Activated CD4-positive, CD25-positive, alpha-beta regulatory T cell treated with anti-CD3 and anti-CD28 coated beads, Interleukin-2, amount 50 U/mL, for 72 hours (primary cell): ENCODE data around the gene KDSR.

Experiments used
- DNase-seq: peaks from one replicate; pipeline ENCODE4 v3.0.0; 2021

KDSR gene

GRCh38 chr18:63320123-63320974 lies 46.7 kb downstream of the KDSR start:
- DNase-seq = peak; percentile 80

- no peak for DNase-seq
Measured at GRCh38 chr18:63319383-63320122, 47.5 kb downstream of the KDSR start, which contains the start of gene BCL2. Gene BCL2, minus strand, starts transcription at chr18:63319769.

GRCh38 chr18:63318889-63319382 lies 48.1 kb downstream of the KDSR start:
- DNase-seq = no peak

GRCh38 chr18:63317982-63318888 lies 48.8 kb downstream of the KDSR start:
- DNase-seq = peak; percentile 81

- DNase-seq = no peak
Measured at GRCh38 chr18:63317556-63317946, 49.5 kb downstream of the KDSR start.

GRCh38 chr18:63316612-63317555 lies 50.1 kb downstream of the KDSR start:
- DNase-seq = no peak

- DNase-seq = no peak
Measured at GRCh38 chr18:63315876-63316275, 51.1 kb downstream of the KDSR start.

- no peak for DNase-seq
Measured at GRCh38 chr18:63315131-63315662, 51.8 kb downstream of the KDSR start.

- DNase-seq = no peak
Measured at GRCh38 chr18:63314062-63314790, 52.8 kb downstream of the KDSR start.

GRCh38 chr18:63313396-63313917 lies 53.5 kb downstream of the KDSR start:
- DNase-seq = no peak

- DNase-seq = no peak
Measured at GRCh38 chr18:63312737-63313395, 54.1 kb downstream of the KDSR start.

GRCh38 chr18:63312019-63312409 lies 55.0 kb downstream of the KDSR start:
- DNase-seq = no peak

- DNase-seq = no peak
Measured at GRCh38 chr18:63311118-63312018, 55.6 kb downstream of the KDSR start.

- no peak for DNase-seq
Measured at GRCh38 chr18:63309422-63309821, 57.6 kb downstream of the KDSR start.

- DNase-seq = no peak
Measured at GRCh38 chr18:63307551-63308200, 59.3 kb downstream of the KDSR start.

GRCh38 chr18:63306819-63307550 lies 60.0 kb downstream of the KDSR start:
- DNase-seq = no peak

- no peak for DNase-seq
Measured at GRCh38 chr18:63306249-63306648, 60.8 kb downstream of the KDSR start.
